GM23338 (cell line): ENCODE results near the gene RNF180. TPM values are rescaled to one million over a fixed set of nuclear protein-coding genes. Genes with fewer than 3 reads are reported as not detected.
"Not testable (repeated sequence)": the region's sequence is repeated elsewhere in the genome, so short reads cannot be mapped to it uniquely, and the experiment has no call there.

Experiments used
- ATAC-seq: fragments of 200-7000 bp; cut with Tn5 transposase; 3 replicates; pipeline ENCODE4 v1.9.1; 2020
- DNase-seq: peaks from one replicate; pipeline ENCODE4 v3.0.0-alpha.2; 2015; ENCODE audit warnings: low spot score
- H2AFZ ChIP-seq: fragments of 200-600 bp; sonication (generic); 2 replicates; pipeline ENCODE4 v1.8.0; 2016; ENCODE audit warnings: antibody characterized with exemption, mild to moderate bottlenecking, moderate library complexity
- H3F3A ChIP-seq: fragments of 200-600 bp; sonication (generic); replicated peaks from 2 replicates; pipeline ENCODE4 v1.8.0; 2017; ENCODE audit warnings: antibody characterized with exemption, mixed run types, low read depth
- H3K27ac ChIP-seq: fragments of 200-600 bp; sonication (generic); 2 replicates; pipeline ENCODE4 v1.6.1; 2016; ENCODE audit warnings: low read depth
- H3K27me3 ChIP-seq: fragments of 200-600 bp; sonication (generic); 2 replicates; pipeline ENCODE4 v1.8.0; 2016; ENCODE audit warnings: mild to moderate bottlenecking, mixed run types, moderate library complexity; ENCODE audit not compliant: insufficient read depth
- H3K36me3 ChIP-seq: fragments of 200-600 bp; sonication (generic); 2 replicates; pipeline ENCODE4 v1.8.0; 2016; ENCODE audit warnings: mild to moderate bottlenecking; ENCODE audit not compliant: insufficient read depth
- H3K4me1 ChIP-seq: fragments of 200-600 bp; sonication (generic); 2 replicates; pipeline ENCODE4 v1.8.0; 2016; ENCODE audit warnings: mild to moderate bottlenecking, moderate library complexity; ENCODE audit not compliant: insufficient read depth
- H3K4me2 ChIP-seq: fragments of 200-600 bp; sonication (generic); 2 replicates; pipeline ENCODE4 v1.7.1; 2017; ENCODE audit warnings: mixed run types
- H3K4me3 ChIP-seq: fragments of 200-600 bp; sonication (generic); 2 replicates; pipeline ENCODE4 v1.6.1; 2016; ENCODE audit warnings: mixed run types
- H3K79me2 ChIP-seq: fragments of 200-600 bp; sonication (generic); replicated peaks from 2 replicates; pipeline ENCODE4 v1.8.0; 2017; ENCODE audit warnings: mild to moderate bottlenecking; ENCODE audit not compliant: insufficient read depth
- H3K9me2 ChIP-seq: fragments of 200-600 bp; sonication (generic); 2 replicates; pipeline ENCODE4 v1.8.0; 2017; ENCODE audit not compliant: insufficient read depth
- H4K20me1 ChIP-seq: fragments of 200-600 bp; sonication (generic); replicated peaks from 2 replicates; pipeline ENCODE4 v1.8.0; 2017; ENCODE audit warnings: mild to moderate bottlenecking; ENCODE audit not compliant: insufficient read depth
- H3K27ac Mint-ChIP-seq: 2 replicates; pipeline ENCODE4 v1.8.0; 2020; ENCODE audit warnings: inconsistent platforms, mild to moderate bottlenecking, moderate library complexity, mixed read lengths
- H3K27me3 Mint-ChIP-seq: 3 replicates; pipeline ENCODE4 v1.8.0; 2022; ENCODE audit warnings: low read depth, mild to moderate bottlenecking, moderate library complexity, mixed read lengths, inconsistent platforms; ENCODE audit not compliant: insufficient read depth, poor library complexity
- H3K36me3 Mint-ChIP-seq: 3 replicates; pipeline ENCODE4 v1.8.0; 2021; ENCODE audit warnings: low read depth, mild to moderate bottlenecking, inconsistent platforms, moderate library complexity, mixed read lengths
- H3K4me1 Mint-ChIP-seq: 3 replicates; pipeline ENCODE4 v1.8.0; 2020; ENCODE audit warnings: mild to moderate bottlenecking, inconsistent platforms, mixed read lengths
- H3K4me3 Mint-ChIP-seq: 3 replicates; pipeline ENCODE4 v1.8.0; 2021; ENCODE audit warnings: moderate library complexity, mild to moderate bottlenecking, inconsistent platforms, mixed read lengths
- H3K9me3 Mint-ChIP-seq: 3 replicates; pipeline ENCODE4 v1.8.0; 2020; ENCODE audit warnings: moderate library complexity, mild to moderate bottlenecking, inconsistent platforms, mixed read lengths
- CREB1 ChIP-seq: fragments of 250-450 bp; sonication (Bioruptor Pico); IDR thresholded peaks from 2 replicates; pipeline ENCODE4 v1.5.0; 2020; ENCODE audit warnings: low read depth, mild to moderate bottlenecking, moderate library complexity
- ETS1 ChIP-seq: IDR thresholded peaks from 2 replicates; pipeline ENCODE4 v1.6.1; 2016; ENCODE audit warnings: antibody characterized with exemption
- EZH2phosphoT487 ChIP-seq: fragments of 200-600 bp; sonication (generic); IDR thresholded peaks from one replicate; pipeline ENCODE4 v1.8.1; 2018; ENCODE audit warnings: antibody characterized with exemption; ENCODE audit not compliant: unreplicated experiment
- JUNB ChIP-seq: IDR thresholded peaks from one replicate; pipeline ENCODE4 v1.6.1; 2016; ENCODE audit warnings: antibody characterized with exemption; ENCODE audit not compliant: unreplicated experiment
- NANOG ChIP-seq: IDR thresholded peaks from 2 replicates; pipeline ENCODE4 v1.6.1; 2016; ENCODE audit warnings: antibody characterized with exemption, borderline replicate concordance
- REST ChIP-seq: IDR thresholded peaks from one replicate; pipeline ENCODE4 v1.6.1; 2018; ENCODE audit warnings: antibody characterized with exemption; ENCODE audit not compliant: unreplicated experiment
- STAT1 ChIP-seq: IDR thresholded peaks from one replicate; pipeline ENCODE4 v1.6.1; 2016; ENCODE audit warnings: antibody characterized with exemption; ENCODE audit not compliant: unreplicated experiment
- ZNF114 ChIP-seq: fragments of 250-450 bp; sonication (Bioruptor Pico); IDR thresholded peaks from 2 replicates; pipeline ENCODE4 v1.5.0; 2020; ENCODE audit warnings: mild to moderate bottlenecking, moderate library complexity
- ZNF462 ChIP-seq: fragments of 250-450 bp; sonication (Bioruptor Pico); IDR thresholded peaks from 2 replicates; pipeline ENCODE4 v1.5.0; 2020; ENCODE audit warnings: mild to moderate bottlenecking, moderate library complexity
- polyA plus RNA-seq: library from polyadenylated mRNA; unstranded; fragments of >200 nt; fragmentation: Nextera tagmentation; extraction: Ambion mirVana; gene quantifications from 2 replicates; pipeline ENCODE4 v1.2.1, GENCODE V29; 2016
- total RNA-seq: library from RNA; depleted of rRNA; stranded (reverse); fragments of >200 nt; shearing (Covaris generic); gene quantifications from 2 replicates; pipeline ENCODE4 v1.2.3, GENCODE V29; 2014

The RNF180 gene
- total and polyA plus RNA-seq, 2 experiments from 2014 or later: 2.0 to 4.2 TPM

- not testable (repeated sequence) for H3K4me3 ChIP-seq, H3K36me3 ChIP-seq, H3K27me3 ChIP-seq, H3K36me3 Mint-ChIP-seq, DNase-seq, H3K27me3 Mint-ChIP-seq, H3K4me1 ChIP-seq, H3K4me1 Mint-ChIP-seq, H3K9me2 ChIP-seq, H3K4me2 ChIP-seq, H4K20me1 ChIP-seq, H3K79me2 ChIP-seq, H3F3A ChIP-seq, H3K27ac ChIP-seq, H3K9me3 Mint-ChIP-seq, H2AFZ ChIP-seq, H3K27ac Mint-ChIP-seq, H3K4me3 Mint-ChIP-seq, ATAC-seq
Observed at GRCh38 chr5:64288496-64288895, 122.9 kb downstream of the RNF180 start.

GRCh38 chr5:64292611-64293215 lies 127.1 kb downstream of the RNF180 start:
- Histone ChIP-seq H3K27ac (no peak overlapping the region), H3K4me1 (no peaks in the 10 kb centered on the region), H3F3A (no peaks in the 10 kb centered on the region), H3K27me3 (no peaks in the 10 kb centered on the region), H3K79me2 (no peaks in the 10 kb centered on the region), H3K36me3 (no peaks in the 10 kb centered on the region), H4K20me1 (no peaks in the 10 kb centered on the region), H2AFZ (no peak overlapping the region), H3K9me2 (peaks cover 6% of the 10 kb centered on the region), H3K4me2 (no peak overlapping the region), H3K4me3 (no peak overlapping the region)
- H3K4me1 Mint-ChIP-seq: no peaks in the 10 kb centered on the region
- ATAC-seq (no peak), DNase-seq (no peak)
- H3K27me3 Mint-ChIP-seq: no peaks in the 10 kb centered on the region
- H3K27ac Mint-ChIP-seq: no peak overlapping the region
- 0 out of 3 replicates have a peak, but pooled peaks cover 4% of the 10 kb centered on the region for H3K36me3 Mint-ChIP-seq
- no peak overlapping the region for H3K4me3 Mint-ChIP-seq
- peaks cover 8% of the 10 kb centered on the region; the same call in 1 of the 3 replicates for H3K9me3 Mint-ChIP-seq
- TF ChIP-seq REST (no peak), ETS1 (no peak), JUNB (no peak), EZH2phosphoT487 (no peak), ZNF462 (CRISPR knock-in tag) (no peak), NANOG (no peak), STAT1 (no peak), CREB1 (CRISPR knock-in tag) (no peak), ZNF114 (CRISPR knock-in tag) (no peak)
